ENCODE measurements around the gene B4GALNT4.
"Not testable (repeated sequence)": the region's sequence is repeated elsewhere in the genome, so short reads cannot be mapped to it uniquely, and the experiment has no call there.

The B4GALNT4 gene

DNA sequence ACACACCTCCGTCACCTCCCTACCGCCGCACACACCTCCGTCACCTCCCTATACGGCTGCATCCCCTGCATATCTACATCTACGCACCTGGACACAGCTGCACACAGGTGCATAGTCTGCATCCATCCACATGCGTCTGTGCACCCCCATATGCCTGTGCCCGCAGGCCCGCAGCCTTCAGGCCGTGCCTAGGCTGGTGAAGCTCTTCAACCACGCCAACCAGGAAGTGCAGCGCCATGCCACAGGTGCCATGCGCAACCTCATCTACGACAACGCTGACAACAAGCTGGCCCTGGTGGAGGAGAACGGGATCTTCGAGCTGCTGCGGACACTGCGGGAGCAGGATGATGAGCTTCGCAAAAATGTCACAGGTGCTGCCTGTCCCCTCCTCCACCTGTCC lies 29.5 kb downstream of the B4GALNT4 start:
- 0 out of 2 replicates have a peak, but pooled peaks cover 3% of the 10 kb centered on the region for H3K4me1 ChIP-seq (ENCODE audit: insufficient read depth, low read length)
- no peaks in the 10 kb centered on the region for H3K27me3 ChIP-seq (ENCODE audit: insufficient read depth, low read length)
- no peaks in the 10 kb centered on the region for H3K36me3 ChIP-seq (ENCODE audit: insufficient read depth, low read length)
- WGBS, result 93% methylated on average over 20 of the region's 20 CpGs
- no peak overlapping the region for H3K4me3 ChIP-seq (ENCODE audit: low read length)
- no peak overlapping the region for H3K27ac ChIP-seq (ENCODE audit: low read depth, low read length)
- no peaks in the 10 kb centered on the region for H3K9me3 ChIP-seq (ENCODE audit: insufficient read depth, low read depth, low read length)
- no peak overlapping the region for H3K9ac ChIP-seq (ENCODE audit: low read depth, low read length)

DNA sequence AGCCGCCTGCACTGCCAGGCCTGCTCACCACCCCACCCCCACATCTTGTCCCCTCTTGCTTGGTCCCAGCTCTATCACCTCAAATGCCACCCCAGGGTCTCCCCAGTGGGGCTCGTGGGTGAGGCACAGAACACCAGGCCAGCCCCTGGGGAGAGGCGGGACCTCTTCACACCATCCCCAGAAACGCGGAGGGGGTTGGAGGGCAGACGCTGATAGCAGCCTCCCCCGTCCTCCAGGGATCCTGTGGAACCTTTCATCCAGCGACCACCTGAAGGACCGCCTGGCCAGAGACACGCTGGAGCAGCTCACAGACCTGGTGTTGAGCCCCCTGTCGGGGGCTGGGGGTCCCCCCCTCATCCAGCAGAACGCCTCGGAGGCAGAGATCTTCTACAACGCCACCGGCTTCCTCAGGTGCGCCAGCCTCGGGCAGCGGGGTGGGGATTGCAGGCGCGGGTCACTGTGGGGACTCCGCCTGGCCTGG lies 30.5 kb downstream of the B4GALNT4 start:
- no peaks in the 10 kb centered on the region for H3K4me1 ChIP-seq (ENCODE audit: insufficient read depth, low read length)
- H3K9ac ChIP-seq (ENCODE audit: low read depth, low read length), result no peak overlapping the region
- no peaks in the 10 kb centered on the region for H3K9me3 ChIP-seq (ENCODE audit: insufficient read depth, low read depth, low read length)
- no peaks in the 10 kb centered on the region for H3K36me3 ChIP-seq (ENCODE audit: insufficient read depth, low read length)
- no peak overlapping the region for H3K27ac ChIP-seq (ENCODE audit: low read depth, low read length)
- H3K4me3 ChIP-seq (ENCODE audit: low read length), result no peak overlapping the region
- no peaks in the 10 kb centered on the region for H3K27me3 ChIP-seq (ENCODE audit: insufficient read depth, low read length)
- 89% methylated on average over 21 of the region's 21 CpGs for WGBS

DNA sequence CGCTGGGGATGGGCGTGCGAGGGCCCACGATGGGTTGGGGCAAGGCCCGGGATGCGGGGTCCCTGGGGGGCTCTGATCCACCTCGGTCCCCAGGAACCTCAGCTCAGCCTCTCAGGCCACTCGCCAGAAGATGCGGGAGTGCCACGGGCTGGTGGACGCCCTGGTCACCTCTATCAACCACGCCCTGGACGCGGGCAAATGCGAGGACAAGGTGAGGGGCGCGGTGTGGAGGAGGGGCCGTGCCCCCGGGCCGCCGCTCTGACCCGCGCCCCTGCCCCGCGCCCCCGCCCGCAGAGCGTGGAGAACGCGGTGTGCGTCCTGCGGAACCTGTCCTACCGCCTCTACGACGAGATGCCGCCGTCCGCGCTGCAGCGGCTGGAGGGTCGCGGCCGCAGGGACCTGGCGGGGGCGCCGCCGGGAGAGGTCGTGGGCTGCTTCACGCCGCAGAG lies 31.0 kb downstream of the B4GALNT4 start:
- Histone ChIP-seq H3K9ac (ENCODE audit: low read depth, low read length) (no peak overlapping the region), H3K27ac (ENCODE audit: low read depth, low read length) (no peak overlapping the region), H3K4me3 (ENCODE audit: low read length) (no peak overlapping the region), H3K4me1 (ENCODE audit: insufficient read depth, low read length) (no peaks in the 10 kb centered on the region), H3K9me3 (ENCODE audit: insufficient read depth, low read depth, low read length) (no peaks in the 10 kb centered on the region), H3K27me3 (ENCODE audit: insufficient read depth, low read length) (no peaks in the 10 kb centered on the region), H3K36me3 (ENCODE audit: insufficient read depth, low read length) (no peaks in the 10 kb centered on the region)
- WGBS, result 95% methylated on average over 50 of the region's 50 CpGs

DNA sequence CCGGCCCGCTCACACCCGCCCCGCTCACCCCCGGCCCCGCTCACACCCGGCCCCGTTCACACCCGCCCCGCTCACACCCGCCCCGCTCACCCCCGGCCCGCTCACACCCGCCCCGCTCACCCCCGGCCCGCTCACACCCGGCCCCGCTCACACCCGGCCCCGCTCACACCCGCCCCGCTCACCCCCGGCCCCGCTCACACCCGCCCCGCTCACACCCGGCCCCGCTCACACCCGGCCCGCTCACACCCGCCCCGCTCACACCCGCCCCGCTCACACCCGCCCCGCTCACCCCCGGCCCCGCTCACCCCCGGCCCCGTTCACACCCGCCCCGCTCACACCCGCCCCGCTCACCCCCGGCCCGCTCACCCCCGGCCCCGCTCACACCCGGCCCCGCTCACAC lies 31.9 kb downstream of the B4GALNT4 start:
- H3K27ac ChIP-seq (ENCODE audit: low read depth, low read length); H3K4me3 ChIP-seq (ENCODE audit: low read length); H3K36me3 ChIP-seq (ENCODE audit: insufficient read depth, low read length); H3K9ac ChIP-seq (ENCODE audit: low read depth, low read length); H3K4me1 ChIP-seq (ENCODE audit: insufficient read depth, low read length); H3K27me3 ChIP-seq (ENCODE audit: insufficient read depth, low read length); H3K9me3 ChIP-seq (ENCODE audit: insufficient read depth, low read depth, low read length): not testable (repeated sequence)
- WGBS, result over 99% methylated on average over 21 of the region's 52 CpGs

DNA sequence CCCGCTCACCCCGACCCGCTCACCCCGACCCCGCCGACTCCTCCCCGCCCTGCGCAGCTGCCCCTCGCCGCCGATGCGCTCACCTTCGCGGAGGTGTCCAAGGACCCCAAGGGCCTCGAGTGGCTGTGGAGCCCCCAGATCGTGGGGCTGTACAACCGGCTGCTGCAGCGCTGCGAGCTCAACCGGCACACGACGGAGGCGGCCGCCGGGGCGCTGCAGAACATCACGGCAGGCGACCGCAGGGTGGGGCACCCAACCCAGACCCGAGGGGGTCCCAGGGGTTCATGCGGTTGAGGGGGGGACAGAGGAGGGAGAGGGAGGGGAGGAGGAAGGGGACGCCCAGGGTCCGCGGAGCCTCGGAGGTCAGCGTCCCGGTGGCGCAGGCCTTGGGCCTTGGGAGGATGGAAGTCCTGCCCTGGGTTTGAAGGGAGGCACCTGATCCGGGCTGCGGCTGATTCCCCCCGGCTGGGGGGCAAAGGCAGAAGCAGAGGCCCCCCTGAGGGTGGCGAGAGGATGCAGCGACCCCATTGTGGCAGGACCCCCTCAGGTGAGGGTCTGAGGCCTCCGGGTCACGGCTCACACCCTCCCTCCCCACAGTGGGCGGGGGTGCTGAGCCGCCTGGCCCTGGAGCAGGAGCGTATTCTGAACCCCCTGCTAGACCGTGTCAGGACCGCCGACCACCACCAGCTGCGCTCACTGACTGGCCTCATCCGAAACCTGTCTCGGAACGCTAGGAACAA lies 33.9 kb downstream of the B4GALNT4 start:
- Histone ChIP-seq H3K27ac (ENCODE audit: low read depth, low read length) (no peak overlapping the region), H3K4me1 (ENCODE audit: insufficient read depth, low read length) (no peaks in the 10 kb centered on the region), H3K9ac (ENCODE audit: low read depth, low read length) (no peak overlapping the region), H3K36me3 (ENCODE audit: insufficient read depth, low read length) (no peaks in the 10 kb centered on the region), H3K9me3 (ENCODE audit: insufficient read depth, low read depth, low read length) (no peaks in the 10 kb centered on the region), H3K27me3 (ENCODE audit: insufficient read depth, low read length) (no peaks in the 10 kb centered on the region), H3K4me3 (ENCODE audit: low read length) (no peak overlapping the region)
- WGBS, result 94% methylated on average over 55 of the region's 55 CpGs

DNA sequence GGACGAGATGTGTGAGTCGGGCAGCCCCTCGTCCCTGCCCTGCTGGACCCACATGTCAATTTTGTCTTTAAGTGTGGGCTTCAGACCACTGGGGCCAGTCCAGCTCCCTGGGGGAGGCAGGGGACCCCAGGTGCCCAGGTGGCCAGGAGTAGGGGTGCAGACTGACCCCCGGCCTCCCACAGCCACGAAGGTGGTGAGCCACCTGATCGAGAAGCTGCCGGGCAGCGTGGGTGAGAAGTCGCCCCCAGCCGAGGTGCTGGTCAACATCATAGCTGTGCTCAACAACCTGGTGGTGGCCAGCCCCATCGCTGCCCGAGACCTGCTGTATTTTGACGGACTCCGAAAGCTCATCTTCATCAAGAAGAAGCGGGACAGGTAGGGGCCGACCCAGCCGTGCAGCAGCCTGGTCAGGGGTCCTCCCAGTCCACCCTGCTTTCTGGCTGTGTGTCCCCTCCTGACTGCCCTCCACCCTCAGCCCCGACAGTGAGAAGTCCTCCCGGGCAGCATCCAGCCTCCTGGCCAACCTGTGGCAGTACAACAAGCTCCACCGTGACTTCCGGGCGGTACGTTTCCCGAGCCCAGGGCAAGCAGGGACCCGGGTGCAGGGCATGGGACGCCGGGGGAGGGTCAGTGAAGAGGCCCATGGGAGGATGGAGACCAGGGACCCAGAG lies 34.6 kb downstream of the B4GALNT4 start:
- H3K9me3 ChIP-seq (ENCODE audit: insufficient read depth, low read depth, low read length), result no peaks in the 10 kb centered on the region
- no peaks in the 10 kb centered on the region for H3K27me3 ChIP-seq (ENCODE audit: insufficient read depth, low read length)
- no peaks in the 10 kb centered on the region for H3K36me3 ChIP-seq (ENCODE audit: insufficient read depth, low read length)
- H3K4me3 ChIP-seq (ENCODE audit: low read length), result no peak overlapping the region
- H3K9ac ChIP-seq (ENCODE audit: low read depth, low read length), result no peak overlapping the region
- H3K27ac ChIP-seq (ENCODE audit: low read depth, low read length), result no peak overlapping the region
- H3K4me1 ChIP-seq (ENCODE audit: insufficient read depth, low read length), result no peaks in the 10 kb centered on the region
- WGBS, result 92% methylated on average over 27 of the region's 27 CpGs

DNA sequence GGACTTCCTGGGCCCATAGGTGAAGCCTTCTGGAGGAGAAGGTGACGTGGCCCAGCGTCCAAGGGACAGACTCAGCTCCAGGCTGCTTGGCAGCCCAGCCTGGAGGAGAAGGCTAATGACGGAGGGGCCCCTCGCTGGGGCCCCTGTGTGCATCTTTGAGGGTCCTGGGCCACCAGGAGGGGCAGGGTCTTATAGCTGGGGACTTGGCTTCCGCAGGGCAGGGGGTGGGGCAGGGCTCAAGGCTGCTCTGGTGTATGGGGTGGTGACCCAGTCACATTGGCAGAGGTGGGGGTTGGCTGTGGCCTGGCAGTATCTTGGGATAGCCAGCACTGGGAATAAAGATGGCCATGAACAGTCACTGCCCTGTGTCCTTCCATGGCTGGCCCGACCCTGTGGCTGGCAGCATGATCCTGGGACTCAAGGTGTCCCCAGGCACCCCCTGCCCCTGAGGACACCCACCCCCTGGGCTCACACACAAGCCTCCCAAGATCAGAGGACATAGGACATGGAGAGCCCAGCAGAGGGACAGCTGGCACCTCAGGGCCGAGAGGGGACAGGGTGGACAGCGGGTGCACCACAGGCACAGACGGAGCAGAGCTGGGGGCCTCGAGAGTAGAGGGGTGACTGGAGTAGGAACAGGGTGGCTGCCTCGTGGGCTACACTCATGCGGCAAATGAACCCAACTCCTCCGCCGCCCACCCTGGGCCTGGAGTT lies 35.4 kb downstream of the B4GALNT4 start:
- Histone ChIP-seq H3K4me1 (ENCODE audit: insufficient read depth, low read length) (no peaks in the 10 kb centered on the region), H3K27me3 (ENCODE audit: insufficient read depth, low read length) (no peaks in the 10 kb centered on the region), H3K27ac (ENCODE audit: low read depth, low read length) (no peak overlapping the region), H3K9me3 (ENCODE audit: insufficient read depth, low read depth, low read length) (no peaks in the 10 kb centered on the region), H3K36me3 (ENCODE audit: insufficient read depth, low read length) (no peaks in the 10 kb centered on the region), H3K9ac (ENCODE audit: low read depth, low read length) (no peak overlapping the region), H3K4me3 (ENCODE audit: low read length) (no peak overlapping the region)
- 93% methylated on average over 14 of the region's 14 CpGs for WGBS

DNA sequence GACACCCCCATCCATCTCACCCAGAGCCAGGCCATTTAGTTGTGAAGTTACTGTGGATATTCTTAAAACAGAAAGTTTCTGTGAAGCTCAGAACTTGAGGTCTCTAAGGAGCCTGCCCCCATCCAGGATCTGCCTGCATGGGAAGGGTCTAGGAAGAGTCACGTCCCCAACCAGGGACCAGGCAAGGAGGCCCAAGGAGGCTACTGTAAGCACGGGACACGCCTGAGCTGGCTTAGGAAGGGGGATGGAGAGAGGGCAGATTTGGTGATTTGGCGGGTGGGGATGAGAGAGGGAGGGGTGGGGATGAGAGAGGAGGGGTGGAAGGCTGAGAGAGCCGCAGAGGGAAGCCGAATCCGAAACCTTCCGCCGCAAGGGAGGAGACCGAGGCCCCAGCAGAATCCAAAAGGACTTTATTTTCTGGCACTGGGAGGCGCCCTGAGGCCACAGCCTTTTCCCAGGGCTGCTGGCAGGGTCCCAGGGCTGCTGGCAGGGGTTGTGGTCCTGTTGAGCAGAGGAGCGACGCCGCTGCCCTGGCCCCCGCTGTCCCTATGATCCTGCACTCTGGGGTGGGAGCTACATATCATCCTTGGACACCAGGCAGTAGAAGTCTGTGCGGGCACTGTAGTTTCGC lies 36.1 kb downstream of the B4GALNT4 start:
- Histone ChIP-seq H3K27ac (ENCODE audit: low read depth, low read length) (no peak overlapping the region), H3K4me1 (ENCODE audit: insufficient read depth, low read length) (no peaks in the 10 kb centered on the region), H3K36me3 (ENCODE audit: insufficient read depth, low read length) (no peaks in the 10 kb centered on the region), H3K9ac (ENCODE audit: low read depth, low read length) (no peak overlapping the region), H3K27me3 (ENCODE audit: insufficient read depth, low read length) (no peaks in the 10 kb centered on the region), H3K9me3 (ENCODE audit: insufficient read depth, low read depth, low read length) (no peaks in the 10 kb centered on the region), H3K4me3 (ENCODE audit: low read length) (no peak overlapping the region)
- WGBS, result 78% methylated on average over 17 of the region's 17 CpGs

DNA sequence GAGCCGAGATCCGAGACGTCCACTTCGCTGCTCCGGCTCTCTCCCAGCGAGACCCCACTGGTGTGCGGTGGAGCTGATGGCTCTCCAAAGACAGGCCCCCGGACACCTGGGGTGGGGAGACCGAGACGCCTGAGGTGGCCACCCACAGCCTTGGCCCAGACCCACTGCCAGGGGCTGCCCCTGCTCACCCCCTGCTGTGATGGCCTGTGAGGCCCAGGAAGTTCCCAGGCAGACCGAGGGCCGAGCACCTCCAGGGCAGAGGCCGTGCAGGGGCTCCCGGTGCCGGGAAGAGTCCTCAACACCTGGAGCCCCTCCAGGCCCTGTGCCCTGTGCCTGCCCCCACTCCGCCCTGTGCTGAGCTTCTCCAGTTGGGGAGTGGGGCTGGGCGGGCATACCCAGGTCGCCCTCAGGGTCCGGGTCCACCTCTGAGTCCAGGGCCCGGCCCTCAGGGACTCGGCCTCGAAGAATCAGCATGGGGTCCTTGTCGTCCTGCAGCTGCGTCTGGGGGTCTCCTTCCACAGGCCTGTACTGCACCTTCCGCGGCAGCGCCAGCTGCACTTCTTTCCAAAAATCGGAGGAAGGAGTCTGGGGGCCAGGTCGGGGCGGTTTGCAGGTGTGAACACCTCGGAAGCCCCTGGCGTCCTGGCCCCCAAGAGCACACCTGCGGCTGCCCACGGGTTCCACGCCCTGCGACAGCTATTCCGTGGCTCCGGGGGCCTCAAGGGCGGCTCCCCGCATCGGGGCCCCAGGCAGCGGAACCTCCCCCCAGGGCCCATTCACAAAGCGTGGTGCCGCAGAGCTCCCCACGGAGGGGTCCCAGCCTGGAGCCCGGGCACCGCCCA lies 36.9 kb downstream of the B4GALNT4 start:
- 75% methylated on average over 47 of the region's 47 CpGs for WGBS
- peak overlapping the region; percentile 46; the same call in 1 of the 2 replicates for H3K27ac ChIP-seq (ENCODE audit: low read depth, low read length)
- H3K9ac ChIP-seq (ENCODE audit: low read depth, low read length), result 0 out of 2 replicates have a peak overlapping the region, but pooled peaks have one; percentile 26

More for the DNA sequence above, 36.9 kb downstream of the B4GALNT4 start:
- H3K9me3 ChIP-seq (ENCODE audit: insufficient read depth, low read depth, low read length), result no peaks in the 10 kb centered on the region
- no peaks in the 10 kb centered on the region for H3K36me3 ChIP-seq (ENCODE audit: insufficient read depth, low read length)
- H3K4me1 ChIP-seq (ENCODE audit: insufficient read depth, low read length), result no peaks in the 10 kb centered on the region
- no peaks in the 10 kb centered on the region for H3K27me3 ChIP-seq (ENCODE audit: insufficient read depth, low read length)
- H3K4me3 ChIP-seq (ENCODE audit: low read length), result peak overlapping the region; percentile 55
